ENCODE results near the gene MYBL2.
"Not testable (repeated sequence)": the region's sequence is repeated elsewhere in the genome, so short reads cannot be mapped to it uniquely, and the experiment has no call there.

MYBL2 gene

GRCh38 chr20:43748274-43748673 is 81.4 kb downstream of the MYBL2 start:
- no peak overlapping the region for H3K27ac Mint-ChIP-seq
- H3K9me3 Mint-ChIP-seq = peaks cover 3% of the 10 kb centered on the region
- DNase-seq (ENCODE audit: low spot score in 2 of 2) (no peak), ATAC-seq (no peak)
- peaks cover 39% of the 10 kb centered on the region for H3K4me1 Mint-ChIP-seq
- H3K4me3 Mint-ChIP-seq = no peak overlapping the region
- H3K36me3 Mint-ChIP-seq = peaks cover 24% of the 10 kb centered on the region

GRCh38 chr20:43749734-43750294 is 82.9 kb downstream of the MYBL2 start:
- peak; percentile 94 to 97 for DNase-seq (ENCODE audit: low spot score in 2 of 2)
- peak; percentile 4 for ATAC-seq
- Mint-ChIP-seq H3K4me1 (peaks cover 39% of the 10 kb centered on the region), H3K4me3 (peak overlapping the region; percentile 53), H3K9me3 (peaks cover 3% of the 10 kb centered on the region), H3K27ac (peak overlapping the region; percentile 90), H3K36me3 (peaks cover 24% of the 10 kb centered on the region)

DNA sequence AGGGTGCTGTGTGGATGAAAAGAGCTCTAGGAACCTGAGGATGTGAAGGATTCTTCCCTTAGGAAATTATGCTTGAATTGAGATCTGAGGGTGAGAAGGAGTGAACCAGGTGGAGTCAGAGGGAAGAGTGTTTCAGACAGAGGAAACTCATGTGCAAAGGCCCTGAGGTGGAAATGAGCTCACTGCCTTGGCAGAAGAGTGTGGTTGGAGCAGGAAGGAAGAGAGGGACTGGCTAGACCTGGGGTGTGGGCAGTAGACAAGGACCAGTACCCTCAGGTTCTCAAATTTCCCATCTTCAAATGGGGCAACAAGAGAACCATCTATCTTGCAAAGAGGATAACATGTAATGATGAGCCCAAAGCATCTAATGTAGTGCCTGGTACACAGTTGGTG is 83.9 kb downstream of the MYBL2 start:
- Mint-ChIP-seq H3K4me1 (peaks cover 39% of the 10 kb centered on the region), H3K27ac (peak overlapping the region; percentile 90), H3K4me3 (peak overlapping the region; percentile 53), H3K9me3 (peaks cover 3% of the 10 kb centered on the region), H3K36me3 (peaks cover 24% of the 10 kb centered on the region)
- ATAC-seq (no peak), DNase-seq (ENCODE audit: low spot score in 2 of 2) (no peak)

DNA sequence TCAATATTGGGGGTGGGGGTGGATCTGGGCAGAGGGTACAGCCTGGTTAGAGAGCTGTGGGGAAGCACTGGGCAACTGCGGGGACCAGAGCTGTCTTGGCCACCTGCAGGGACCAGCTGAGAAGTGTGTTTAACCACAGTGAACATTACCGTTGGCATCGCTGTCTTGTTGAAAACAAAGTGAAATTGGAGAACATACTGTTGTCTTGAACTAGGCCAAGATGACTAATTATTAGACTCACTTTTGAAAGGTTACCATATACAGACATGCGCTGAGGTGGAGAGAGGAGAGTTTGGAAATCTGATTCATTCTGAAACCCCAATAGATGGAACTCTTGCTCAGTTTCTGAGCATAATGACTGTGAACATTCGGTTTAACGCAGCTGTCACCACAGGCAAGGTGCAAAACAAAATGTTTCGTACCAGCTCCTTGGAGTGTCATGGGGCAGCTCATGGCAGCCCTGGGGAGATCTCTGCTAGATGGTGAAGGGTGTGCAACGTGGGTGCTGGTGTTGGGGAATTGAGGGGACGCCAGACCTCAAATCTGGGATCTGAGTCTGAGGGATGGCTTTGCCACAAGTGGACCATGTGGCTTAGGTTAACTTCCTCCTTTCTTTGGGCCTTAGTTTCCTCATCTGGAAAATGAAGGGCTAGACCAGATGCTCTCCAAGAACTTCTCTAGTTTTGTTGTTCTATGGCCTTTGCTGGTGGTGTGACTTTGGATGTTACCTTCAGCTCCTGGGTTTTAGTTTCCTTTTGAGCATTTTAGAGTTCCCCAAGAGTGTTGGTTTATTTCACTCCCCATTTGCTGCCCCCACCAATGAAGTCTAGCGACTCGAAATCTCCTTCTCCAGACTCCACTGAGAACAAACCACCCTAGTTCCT is 84.5 kb downstream of the MYBL2 start:
- H3K4me1 Mint-ChIP-seq = peaks cover 37% of the 10 kb centered on the region
- H3K27ac Mint-ChIP-seq = peak overlapping the region; percentile 90
- H3K36me3 Mint-ChIP-seq = peaks cover 24% of the 10 kb centered on the region
- H3K9me3 Mint-ChIP-seq = peaks cover 3% of the 10 kb centered on the region
- ATAC-seq (peak; percentile 93), DNase-seq (ENCODE audit: low spot score in 2 of 2) (peak; percentile 35 to 86)
- H3K4me3 Mint-ChIP-seq = peak overlapping the region; percentile 53

DNA sequence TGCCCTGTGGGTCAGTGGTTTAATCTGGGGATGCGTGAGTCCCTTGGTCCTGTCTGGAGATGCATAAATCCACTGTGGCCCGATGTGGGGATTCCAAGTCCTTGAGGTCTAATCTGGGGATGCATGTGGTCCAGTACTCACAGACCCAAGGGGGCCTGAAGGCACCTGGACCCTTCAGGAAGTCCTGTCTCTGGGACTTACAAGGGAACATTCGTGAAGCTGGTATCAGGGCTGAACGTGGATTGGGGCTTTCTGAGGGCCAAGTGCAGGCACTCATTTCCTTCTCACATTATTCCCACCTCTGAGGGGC is 85.1 kb downstream of the MYBL2 start:
- Mint-ChIP-seq H3K27ac (peak overlapping the region; percentile 90), H3K36me3 (peaks cover 24% of the 10 kb centered on the region), H3K4me3 (peak overlapping the region; percentile 53), H3K4me1 (peaks cover 35% of the 10 kb centered on the region), H3K9me3 (peaks cover 3% of the 10 kb centered on the region)
- ATAC-seq = no peak
- DNase-seq (ENCODE audit: low spot score in 2 of 2) = peak in 1 of 2 donors; percentile 70

DNA sequence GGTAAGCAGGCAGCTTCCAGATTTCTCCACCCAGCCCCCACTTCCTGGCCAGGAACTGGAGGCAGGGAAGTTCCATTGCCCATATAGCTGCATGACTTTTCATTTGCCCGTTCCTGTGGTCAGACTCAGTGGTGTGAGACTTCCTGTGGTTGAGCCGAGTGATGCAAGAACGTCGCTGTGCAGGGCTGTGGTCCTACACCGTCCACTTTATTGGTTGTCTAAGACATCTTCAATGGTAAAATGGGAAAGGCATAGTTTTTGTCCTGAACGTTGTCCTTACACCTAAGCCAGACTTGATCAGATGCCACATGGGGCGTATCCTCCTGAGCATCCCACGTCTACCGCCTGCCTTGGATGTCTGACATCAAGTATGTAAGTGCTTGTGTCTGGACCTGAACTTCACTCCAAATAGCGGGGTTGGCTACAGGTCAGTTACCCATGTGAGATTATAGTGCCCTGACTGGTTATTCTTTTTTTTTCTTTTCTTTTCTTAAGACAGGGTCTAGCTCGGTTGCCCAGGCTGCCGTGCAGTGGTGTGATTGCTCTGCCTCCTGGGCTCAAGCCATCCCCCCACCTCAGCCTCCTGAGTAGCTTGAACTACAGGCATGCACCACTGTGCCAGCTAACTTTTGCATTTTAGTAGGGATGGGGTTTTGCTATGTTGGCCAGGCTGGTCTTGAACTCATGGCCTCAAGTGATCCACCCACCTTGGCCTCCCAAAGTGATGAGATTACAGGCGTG is 85.8 kb downstream of the MYBL2 start:
- Mint-ChIP-seq H3K9me3 (peaks cover 3% of the 10 kb centered on the region), H3K4me1 (peaks cover 35% of the 10 kb centered on the region), H3K27ac (peak overlapping the region; percentile 90), H3K36me3 (peaks cover 24% of the 10 kb centered on the region), H3K4me3 (peak overlapping the region; percentile 53)
- peak; percentile 43 for ATAC-seq
- peak; percentile 33 to 82 for DNase-seq (ENCODE audit: low spot score in 2 of 2)

- peaks cover 27% of the 10 kb centered on the region for H3K4me1 Mint-ChIP-seq
- ATAC-seq (no peak), DNase-seq (ENCODE audit: low spot score in 2 of 2) (no peak)
- H3K9me3 Mint-ChIP-seq = peaks cover 3% of the 10 kb centered on the region
- H3K36me3 Mint-ChIP-seq = peaks cover 18% of the 10 kb centered on the region
- H3K27ac Mint-ChIP-seq = no peak overlapping the region
- H3K4me3 Mint-ChIP-seq = no peak overlapping the region
Measured at GRCh38 chr20:43755390-43755789, 88.5 kb downstream of the MYBL2 start.

DNA sequence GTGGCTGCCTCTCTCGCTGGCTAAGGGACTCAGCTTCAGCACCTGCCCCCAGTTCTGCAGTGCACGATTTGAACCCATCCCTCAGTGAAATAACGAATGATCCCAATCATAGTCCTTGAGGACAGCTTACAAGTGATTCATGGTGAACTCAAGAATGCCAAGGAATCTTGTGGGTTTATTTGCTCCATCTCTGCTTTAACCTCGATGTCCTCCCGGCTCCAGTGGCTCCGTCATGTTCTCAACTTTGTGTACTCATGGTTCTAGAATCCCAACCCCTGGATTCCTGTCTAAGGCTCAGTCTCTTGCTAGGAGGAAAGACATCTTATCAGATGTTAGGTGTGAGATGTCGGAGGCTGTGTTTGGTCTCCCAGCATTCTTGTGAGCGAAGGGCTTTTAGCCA is 88.9 kb downstream of the MYBL2 start:
- Mint-ChIP-seq H3K9me3 (no peaks in the 10 kb centered on the region), H3K4me1 (peaks cover 22% of the 10 kb centered on the region), H3K36me3 (peaks cover 17% of the 10 kb centered on the region), H3K4me3 (no peak overlapping the region), H3K27ac (peak overlapping the region; percentile 6)
- ATAC-seq (no peak), DNase-seq (ENCODE audit: low spot score in 2 of 2) (no peak)

- H3K4me1 Mint-ChIP-seq; H3K36me3 Mint-ChIP-seq; H3K9me3 Mint-ChIP-seq; DNase-seq (ENCODE audit: low spot score in 2 of 2); H3K4me3 Mint-ChIP-seq; H3K27ac Mint-ChIP-seq; ATAC-seq: not testable (repeated sequence)
Measured at GRCh38 chr20:43757888-43758287, 91.0 kb downstream of the MYBL2 start.

DNA sequence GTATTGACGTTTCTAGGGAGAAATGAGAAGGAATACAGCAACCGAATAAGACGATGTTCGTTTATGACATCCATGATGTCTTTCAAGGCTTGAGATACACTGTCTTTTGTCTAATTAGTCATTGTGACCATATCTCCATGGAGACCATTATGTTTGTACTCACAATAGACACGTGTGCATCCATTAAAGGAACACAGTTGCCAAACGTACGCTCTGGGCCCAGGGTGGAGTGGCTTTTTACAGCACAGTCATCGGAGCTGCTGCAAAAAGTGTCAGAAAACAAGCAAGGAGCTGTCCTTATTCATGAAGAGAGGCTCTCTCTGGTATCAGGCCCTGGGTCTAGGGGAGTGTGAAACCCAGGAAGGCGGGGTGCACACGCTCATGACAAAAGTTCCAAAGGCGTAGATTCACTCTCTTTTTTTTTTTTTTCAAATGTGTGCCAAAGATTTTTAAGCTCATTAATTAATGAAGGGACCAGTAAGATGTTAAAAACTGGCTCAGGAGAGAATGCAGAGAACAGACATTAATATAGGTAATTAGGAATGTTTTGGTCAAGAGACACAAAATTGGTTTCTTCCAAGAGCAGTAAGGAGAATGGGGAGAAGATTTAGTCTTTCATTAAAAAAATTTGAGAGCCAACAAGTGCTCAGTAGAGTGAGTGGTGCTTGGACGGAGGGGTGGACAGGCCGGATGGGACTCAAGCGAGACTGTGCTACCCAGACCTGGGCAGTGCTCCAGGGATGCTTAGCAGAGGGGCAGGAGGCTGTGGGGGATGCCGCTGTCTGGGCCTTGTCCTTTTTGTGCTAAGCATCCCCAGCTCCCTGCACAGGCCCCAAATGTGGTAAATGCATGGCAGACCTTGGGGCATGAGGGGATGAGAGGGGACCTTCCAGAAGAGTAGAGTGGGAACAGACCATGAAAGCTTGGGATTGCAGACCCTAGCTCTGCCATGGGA is 94.7 kb downstream of the MYBL2 start:
- H3K27ac Mint-ChIP-seq = no peak overlapping the region
- no peaks in the 10 kb centered on the region for H3K9me3 Mint-ChIP-seq
- ATAC-seq (peak; percentile 51), DNase-seq (ENCODE audit: low spot score in 2 of 2) (no peak)
- H3K36me3 Mint-ChIP-seq = no peaks in the 10 kb centered on the region
- H3K4me1 Mint-ChIP-seq = no peaks in the 10 kb centered on the region
- no peak overlapping the region for H3K4me3 Mint-ChIP-seq

DNA sequence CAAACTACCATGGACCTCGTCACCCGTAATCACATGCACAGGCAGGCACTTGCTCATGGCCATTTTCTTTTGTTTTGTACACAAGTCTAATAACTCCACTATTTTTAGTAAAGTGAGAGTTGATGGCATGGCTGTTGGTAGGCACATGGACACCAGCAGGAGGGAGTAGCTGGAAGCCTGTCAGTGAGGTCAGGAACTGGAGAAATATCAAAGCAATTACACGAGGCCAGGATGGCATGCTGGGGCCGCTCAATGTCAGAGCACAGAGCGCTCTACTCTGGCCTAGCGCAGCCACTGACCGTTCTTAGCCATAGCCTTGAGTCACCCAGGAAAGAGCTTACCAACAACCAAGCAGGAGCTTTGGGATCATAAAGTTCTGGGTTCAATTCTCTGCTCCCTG is 96.0 kb downstream of the MYBL2 start:
- ATAC-seq (no peak), DNase-seq (ENCODE audit: low spot score in 2 of 2) (no peak)
- no peak overlapping the region for H3K27ac Mint-ChIP-seq
- H3K4me3 Mint-ChIP-seq = no peak overlapping the region
- no peaks in the 10 kb centered on the region for H3K4me1 Mint-ChIP-seq
- H3K9me3 Mint-ChIP-seq = no peaks in the 10 kb centered on the region
- H3K36me3 Mint-ChIP-seq = no peaks in the 10 kb centered on the region

DNA sequence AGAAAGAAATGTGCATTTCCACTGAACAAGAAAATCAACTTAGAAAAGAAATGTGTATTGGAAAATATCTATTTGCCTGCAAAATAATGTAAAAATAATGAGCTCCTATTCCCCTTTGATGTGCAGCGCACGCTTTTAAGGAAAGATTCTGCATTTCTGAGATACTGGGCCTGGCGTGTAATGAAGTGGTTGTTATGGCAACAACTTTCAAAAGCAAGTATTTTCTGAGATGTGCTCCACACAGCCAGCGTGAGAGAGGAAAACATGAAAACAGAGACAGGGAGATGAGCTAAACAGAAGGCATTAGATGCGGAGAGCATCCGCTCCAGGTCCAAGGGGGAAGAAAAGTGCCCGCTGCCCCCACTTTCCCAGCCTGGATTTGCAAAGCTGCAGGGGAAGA is 99.0 kb downstream of the MYBL2 start:
- Mint-ChIP-seq H3K27ac (no peak overlapping the region), H3K36me3 (no peaks in the 10 kb centered on the region), H3K4me3 (no peak overlapping the region), H3K4me1 (no peaks in the 10 kb centered on the region), H3K9me3 (no peaks in the 10 kb centered on the region)
- ATAC-seq = no peak
- no peak for DNase-seq (ENCODE audit: low spot score in 2 of 2)
